GM12878 (cell line): ENCODE data around the gene NRG3.

ENCODE experiments used
- DPF2 ChIP-seq: fragments of 450-650 bp; IDR thresholded peaks from 2 replicates; pipeline ENCODE4 v1.6.1; 2017; ENCODE audit warnings: mild to moderate bottlenecking
- MXI1 ChIP-seq: fragments of 150-350 bp; IDR thresholded peaks from 2 replicates; pipeline ENCODE4 v1.6.1; 2011; ENCODE audit warnings: low read depth, mild to moderate bottlenecking, inconsistent platforms, low read length, improper control_type of control experiment
- NFYA ChIP-seq: IDR thresholded peaks from 2 replicates; pipeline ENCODE4 v1.6.1; 2011; ENCODE audit warnings: low read depth, mild to moderate bottlenecking, low read length, improper control_type of control experiment, borderline replicate concordance
- TF ChIP-seq, protein P1 (sequence below): IDR thresholded peaks from 2 replicates; pipeline ENCODE4 v1.6.1; 2011; ENCODE audit warnings: borderline replicate concordance, low read depth, mild to moderate bottlenecking, moderate library complexity, low read length; ENCODE audit not compliant: insufficient read depth, poor library complexity, severe bottlenecking

DNA sequence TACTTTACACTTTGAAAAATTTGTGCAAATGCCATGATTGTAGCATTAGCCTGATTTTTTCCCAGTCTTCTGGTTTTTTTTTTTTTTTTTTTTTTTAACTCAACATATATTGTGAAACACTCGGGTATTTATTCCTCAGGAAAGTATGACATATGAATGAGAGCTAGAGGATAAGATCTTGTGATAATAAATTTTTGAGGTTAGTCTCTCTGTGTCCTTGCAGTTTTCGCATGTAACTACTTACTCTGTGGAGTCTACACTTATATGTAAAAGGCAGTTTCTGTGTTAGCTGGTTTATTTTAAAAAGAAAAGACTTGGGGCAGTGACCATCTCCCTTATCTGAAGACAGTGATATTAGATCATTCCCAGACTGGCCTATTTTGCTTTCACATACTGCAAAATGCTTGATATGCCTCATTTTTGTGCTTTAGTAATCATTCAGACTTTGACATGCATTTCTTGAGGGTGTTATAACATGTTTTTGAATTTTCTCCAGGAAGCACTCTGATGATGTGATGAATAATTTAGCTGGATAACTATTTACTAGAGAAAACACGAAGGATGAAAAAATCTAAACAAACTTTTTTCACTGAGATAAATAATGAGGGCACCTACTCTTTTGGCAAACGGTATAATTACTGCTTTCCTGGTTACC, 371.0 kb downstream of the NRG3 start:
- TF ChIP-seq MXI1 (no peak), DPF2 (no peak), NFYA (no peak)
- TF ChIP-seq, protein P1, sequence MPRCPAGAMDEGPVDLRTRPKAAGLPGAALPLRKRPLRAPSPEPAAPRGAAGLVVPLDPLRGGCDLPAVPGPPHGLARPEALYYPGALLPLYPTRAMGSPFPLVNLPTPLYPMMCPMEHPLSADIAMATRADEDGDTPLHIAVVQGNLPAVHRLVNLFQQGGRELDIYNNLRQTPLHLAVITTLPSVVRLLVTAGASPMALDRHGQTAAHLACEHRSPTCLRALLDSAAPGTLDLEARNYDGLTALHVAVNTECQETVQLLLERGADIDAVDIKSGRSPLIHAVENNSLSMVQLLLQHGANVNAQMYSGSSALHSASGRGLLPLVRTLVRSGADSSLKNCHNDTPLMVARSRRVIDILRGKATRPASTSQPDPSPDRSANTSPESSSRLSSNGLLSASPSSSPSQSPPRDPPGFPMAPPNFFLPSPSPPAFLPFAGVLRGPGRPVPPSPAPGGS, result no peak
